ENCODE results near the gene NDOR1.

The NDOR1 gene

GRCh38 chr9:137221506-137222111 is 16.1 kb downstream of the NDOR1 start:
- no peak for DNase-seq

- no peak for DNase-seq
Measured at GRCh38 chr9:137222190-137223077, 16.9 kb downstream of the NDOR1 start, which contains the start of gene RNF208. RNF208 (minus strand) TSS chr9:137222240; CDS start chr9:137221212, 1,028 bp downstream.

- DNase-seq = peak; percentile 99
Measured at GRCh38 chr9:137223078-137223970, 17.8 kb downstream of the NDOR1 start.

- DNase-seq = no peak
Measured at GRCh38 chr9:137224830-137225694, 19.6 kb downstream of the NDOR1 start, which contains the start of gene CYSRT1. CYSRT1 (plus strand) TSS chr9:137225174; CDS start chr9:137225622, 448 bp downstream.

- DNase-seq = no peak
Measured at GRCh38 chr9:137225699-137226331, 20.3 kb downstream of the NDOR1 start.

- DNase-seq = no peak
Measured at GRCh38 chr9:137226338-137227053, 21.0 kb downstream of the NDOR1 start.

- DNase-seq = peak; percentile 76
Measured at GRCh38 chr9:137227054-137227852, 21.8 kb downstream of the NDOR1 start, which contains the start of gene RNF224. RNF224 (plus strand) TSS chr9:137227502; CDS start chr9:137228336, 834 bp downstream.

GRCh38 chr9:137227853-137228505 is 22.5 kb downstream of the NDOR1 start:
- no peak for DNase-seq

- DNase-seq = no peak
Measured at GRCh38 chr9:137228506-137228967, 23.0 kb downstream of the NDOR1 start.

- no peak for DNase-seq
Measured at GRCh38 chr9:137228968-137229896, 23.7 kb downstream of the NDOR1 start.

GRCh38 chr9:137229903-137230704 is 24.6 kb downstream of the NDOR1 start:
- no peak for DNase-seq

GRCh38 chr9:137230705-137231371 is 25.3 kb downstream of the NDOR1 start, which contains the start of gene SLC34A3:
SLC34A3 (plus strand) TSS chr9:137230901; CDS start chr9:137231703, 802 bp downstream.
- DNase-seq = no peak

- DNase-seq = no peak
Measured at GRCh38 chr9:137231372-137232039, 26.0 kb downstream of the NDOR1 start.

GRCh38 chr9:137232101-137232500 is 26.6 kb downstream of the NDOR1 start:
- DNase-seq = no peak

- no peak for DNase-seq
Measured at GRCh38 chr9:137232510-137232909, 27.0 kb downstream of the NDOR1 start.
